HG03060 (cell line): ENCODE results near the gene KRTAP6-2.

Experiments used
- ATAC-seq: cut with Tn5 transposase; IDR thresholded peaks from one replicate; pipeline ENCODE4 v1.9.1; 2021; ENCODE audit warnings: low read depth, moderate number of reproducible peaks; ENCODE audit not compliant: unreplicated experiment

The KRTAP6-2 gene

DNA sequence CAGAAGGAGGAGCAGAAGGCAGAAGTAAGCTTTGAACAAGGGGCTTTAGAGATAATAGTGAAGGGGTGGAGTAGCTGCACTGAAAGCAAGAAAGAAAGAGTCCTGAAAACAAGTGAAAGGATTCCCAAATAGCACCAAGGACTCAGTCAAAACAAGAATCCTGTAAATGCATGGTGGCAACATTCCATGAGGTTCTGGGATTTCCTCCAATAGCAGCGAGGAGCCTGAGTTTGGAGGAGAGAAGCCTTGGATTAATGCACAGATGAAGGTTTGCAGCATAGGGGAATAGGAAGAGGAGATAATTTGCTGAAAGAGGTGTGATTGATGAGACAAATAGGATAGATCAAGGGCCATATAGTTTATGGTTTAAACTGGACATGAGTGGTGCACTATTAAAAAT, 19.4 kb downstream of the KRTAP6-2 start:
- no peak for ATAC-seq

- no peak for ATAC-seq
Measured at GRCh38 chr21:30577766-30578165, 20.9 kb downstream of the KRTAP6-2 start.

- no peak for ATAC-seq
Measured at GRCh38 chr21:30567617-30568016, 31.1 kb downstream of the KRTAP6-2 start.

- no peak for ATAC-seq
Measured at GRCh38 chr21:30563630-30564029, 35.1 kb downstream of the KRTAP6-2 start.

GRCh38 chr21:30563072-30563471, 35.6 kb downstream of the KRTAP6-2 start:
- no peak for ATAC-seq

DNA sequence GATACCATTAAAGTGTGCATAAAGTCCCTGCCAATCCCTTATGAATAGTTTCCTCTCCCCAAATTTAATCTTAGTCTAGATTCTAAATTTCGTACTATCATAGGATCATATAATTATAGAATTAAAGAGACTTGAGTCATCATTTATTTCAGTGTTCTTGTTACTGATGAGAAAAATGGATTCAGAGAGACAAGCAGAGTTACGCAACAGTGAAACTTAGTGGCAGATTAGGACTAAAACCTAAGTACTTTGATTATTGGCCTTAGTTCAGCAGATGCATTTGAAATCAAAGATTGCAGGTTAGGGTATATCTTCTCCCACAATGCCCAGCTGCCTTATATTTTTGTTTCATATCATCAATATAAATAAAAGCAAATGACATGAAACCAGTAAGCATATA, 36.7 kb downstream of the KRTAP6-2 start:
- ATAC-seq: no peak

DNA sequence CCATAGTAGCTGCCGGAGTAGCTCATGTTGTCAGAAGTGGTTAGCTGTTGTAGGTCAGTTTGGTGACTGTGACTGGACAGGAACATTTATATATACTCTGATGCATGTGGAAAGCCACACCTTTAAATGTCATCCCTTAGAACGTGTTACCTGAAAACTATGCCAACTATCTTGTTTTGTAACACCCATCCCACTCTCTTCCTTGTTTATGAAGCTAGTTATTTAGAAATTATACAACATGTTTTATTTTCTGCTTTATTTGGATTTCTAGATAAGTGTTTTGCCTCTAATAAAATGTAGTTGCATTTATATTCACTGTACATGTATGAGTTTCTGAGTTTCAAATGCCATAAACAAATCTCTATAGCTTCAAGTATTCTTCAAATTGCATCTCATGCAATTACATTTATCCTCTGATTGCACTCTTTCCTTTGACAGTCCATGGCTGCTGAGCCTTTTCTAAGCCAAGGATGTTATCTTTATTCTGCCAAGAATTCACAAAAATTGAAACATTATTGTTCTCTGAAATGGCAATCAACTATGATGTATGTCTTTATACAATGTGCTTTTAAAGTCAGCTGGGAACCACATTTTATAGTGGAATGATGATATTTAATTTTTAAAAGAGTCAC, 37.3 kb downstream of the KRTAP6-2 start, which contains the start of gene KRTAP19-7:
Gene KRTAP19-7 (minus strand): TSS at position 51 of the 632 bp plus-strand sequence. CDS start 25 bp downstream, at position 26.
- ATAC-seq: no peak

DNA sequence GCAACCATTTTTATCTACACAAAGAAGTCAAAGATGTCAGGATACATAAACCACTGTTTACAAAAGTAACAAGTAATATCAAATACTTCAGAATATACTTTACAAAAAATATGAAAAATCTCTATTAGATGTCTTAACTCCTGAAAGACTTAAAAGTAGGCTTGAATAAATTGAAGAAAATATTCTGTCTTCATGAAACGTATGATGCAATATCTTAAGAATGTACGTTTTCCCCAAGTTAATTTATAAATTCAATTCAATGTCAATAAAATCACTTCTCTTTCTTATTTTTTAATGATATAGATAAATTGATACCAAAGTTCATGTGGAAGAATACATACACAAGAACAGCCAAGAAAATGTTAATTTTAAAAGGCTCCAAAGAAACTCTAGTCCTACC, 43.6 kb downstream of the KRTAP6-2 start:
- ATAC-seq: no peak

- no peak for ATAC-seq
Measured at GRCh38 chr21:30552782-30553181, 45.9 kb downstream of the KRTAP6-2 start.
